Regular cardiac myocyte (primary cell): ENCODE measurements around the gene COL4A4. TPM values are rescaled to one million over a fixed set of nuclear protein-coding genes. Genes with fewer than 3 reads are reported as not detected.

ENCODE experiments used
- total RNA-seq: library from RNA; depleted of rRNA; stranded (reverse); fragments of >200 nt; gene quantifications from 2 replicates; pipeline ENCODE4 v1.2.3, GENCODE V29; 2014

COL4A4 gene
- total RNA-seq: 4.4 and 24.0 TPM in 2 replicates

DNA sequence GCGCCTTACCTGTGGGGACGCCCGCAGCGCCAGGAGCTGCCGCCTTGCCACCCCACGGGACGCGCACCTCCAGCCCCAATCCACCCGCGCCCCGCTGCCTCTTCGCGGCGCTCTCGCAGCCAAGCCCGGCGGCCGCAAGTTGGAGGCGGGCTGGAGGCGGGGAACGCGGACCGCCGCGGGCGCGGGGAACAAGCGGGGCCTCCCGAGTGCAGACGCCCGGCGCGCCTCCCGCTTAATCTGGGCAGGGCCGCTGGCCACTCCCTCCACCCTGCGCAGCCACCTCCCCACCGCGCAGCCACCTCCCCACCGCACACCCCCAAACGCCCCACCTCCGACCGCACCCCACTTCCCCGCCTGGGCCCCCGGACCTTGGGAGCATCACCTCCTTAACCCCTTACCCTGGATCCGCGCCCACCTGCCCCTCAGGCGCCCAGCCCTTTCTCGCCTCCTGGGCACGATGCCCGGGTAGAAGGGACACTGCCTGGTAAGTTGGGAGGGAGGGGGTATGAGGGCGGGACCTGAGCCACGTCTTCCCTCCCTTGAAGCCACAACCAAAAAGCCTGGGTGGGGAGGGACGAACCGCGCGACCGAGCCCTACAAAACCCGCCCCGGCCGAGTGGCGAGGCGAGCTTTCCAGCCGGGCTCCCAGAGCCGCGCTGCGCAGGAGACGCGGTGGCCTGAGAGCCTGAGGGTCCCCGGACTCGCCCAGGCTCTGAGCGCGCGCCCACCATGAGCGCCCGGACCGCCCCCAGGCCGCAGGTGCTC is at the start of gene COL4A4, which contains the start of gene COL4A3:
Gene COL4A4 (minus strand): TSS at position 208 of the 765 bp plus-strand sequence. CDS start 16,722 bp downstream, outside the sequence.
Gene COL4A3 (plus strand): TSS at position 627 of the 765 bp plus-strand sequence. CDS start 103 bp downstream, at position 730.

Other genes starting within 250 kb of the COL4A4 start
- gene COL4A3, start 419 bp upstream of the COL4A4 start, total RNA-seq: 0.58 and 11.0 TPM in 2 replicates
- 51.8 and 102 TPM in 2 replicates for gene MFF, start 161.0 kb upstream of the COL4A4 start, total RNA-seq
- gene TM4SF20, start 215.1 kb upstream of the COL4A4 start, total RNA-seq: under 0.01 and 0.28 TPM in 2 replicates
- gene SCYGR1, start 223.7 kb upstream of the COL4A4 start, total RNA-seq: not detected in 2 replicates